Measurements from ENCODE around the gene ANXA5. TPM values are rescaled to one million over a fixed set of nuclear protein-coding genes. Genes with fewer than 3 reads are reported as not detected.

ANXA5 gene
- total RNA-seq, 1 experiment from 2014 or later = 476 TPM

DNA sequence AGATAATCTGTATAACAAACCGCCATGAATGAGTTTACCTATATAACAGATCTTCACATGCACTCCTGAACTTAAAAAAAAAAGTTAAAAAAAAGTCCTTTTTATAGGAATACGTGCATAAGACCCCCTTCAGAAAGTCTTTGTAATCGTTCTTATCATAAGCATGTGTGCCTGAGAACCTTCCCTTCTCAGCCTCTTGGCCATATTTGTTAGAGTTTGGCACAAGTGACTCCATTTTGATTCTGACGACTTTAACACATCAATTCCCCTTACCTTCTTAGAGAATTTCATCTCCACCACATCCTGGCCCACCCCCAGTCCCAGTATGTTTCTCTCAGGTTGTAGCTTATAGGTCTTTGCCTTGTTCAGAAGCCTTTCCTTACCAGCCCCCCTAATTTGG is 16.0 kb upstream of the ANXA5 start:
- CTCF ChIA-PET = interaction anchor here (0.6 to 2.4 kb wide), 9 partner anchors 9 to 111 kb away, joined by 3 to 19 read pairs (median 3); no protein-coding TSS in a partner anchor
- POLR2A ChIA-PET = interaction anchor here (0.8 to 4.2 kb wide), 5 partner anchors 13 to 20 kb away, joined by 3 to 63 read pairs (median 7); partner anchors contain the start of gene ANXA5
- TF ChIP-seq, protein P1, sequence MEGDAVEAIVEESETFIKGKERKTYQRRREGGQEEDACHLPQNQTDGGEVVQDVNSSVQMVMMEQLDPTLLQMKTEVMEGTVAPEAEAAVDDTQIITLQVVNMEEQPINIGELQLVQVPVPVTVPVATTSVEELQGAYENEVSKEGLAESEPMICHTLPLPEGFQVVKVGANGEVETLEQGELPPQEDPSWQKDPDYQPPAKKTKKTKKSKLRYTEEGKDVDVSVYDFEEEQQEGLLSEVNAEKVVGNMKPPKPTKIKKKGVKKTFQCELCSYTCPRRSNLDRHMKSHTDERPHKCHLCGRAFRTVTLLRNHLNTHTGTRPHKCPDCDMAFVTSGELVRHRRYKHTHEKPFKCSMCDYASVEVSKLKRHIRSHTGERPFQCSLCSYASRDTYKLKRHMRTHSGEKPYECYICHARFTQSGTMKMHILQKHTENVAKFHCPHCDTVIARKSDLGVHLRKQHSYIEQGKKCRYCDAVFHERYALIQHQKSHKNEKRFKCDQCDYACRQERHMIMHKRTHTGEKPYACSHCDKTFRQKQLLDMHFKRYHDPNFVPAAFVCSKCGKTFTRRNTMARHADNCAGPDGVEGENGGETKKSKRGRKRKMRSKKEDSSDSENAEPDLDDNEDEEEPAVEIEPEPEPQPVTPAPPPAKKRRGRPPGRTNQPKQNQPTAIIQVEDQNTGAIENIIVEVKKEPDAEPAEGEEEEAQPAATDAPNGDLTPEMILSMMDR (IDR thresholded peaks at IDR 0.05; ENCODE audit: unreplicated experiment) = no peak
- H3K36me3 Mint-ChIP-seq (ENCODE audit: insufficient read depth, unreplicated experiment) = no peaks in the 10 kb centered on the region
- H3K27me3 Mint-ChIP-seq (ENCODE audit: insufficient read depth, unreplicated experiment) = no peaks in the 10 kb centered on the region
- DNase-seq (ENCODE audit: unreplicated experiment) = no peak
- no TSS peak for BruUV-seq (replicated peaks)
- H3K4me1 Mint-ChIP-seq (ENCODE audit: insufficient read depth, unreplicated experiment) = peaks cover 28% of the 10 kb centered on the region
- peaks cover 8% of the 10 kb centered on the region for H3K9me3 Mint-ChIP-seq (ENCODE audit: unreplicated experiment)
- H3K4me3 Mint-ChIP-seq (ENCODE audit: unreplicated experiment) = no peak overlapping the region
- H3K27ac Mint-ChIP-seq (ENCODE audit: low read depth, unreplicated experiment) = peak overlapping the region; percentile 93
- intact Hi-C loops (cut with micrococcal nuclease) = no loop called here

DNA sequence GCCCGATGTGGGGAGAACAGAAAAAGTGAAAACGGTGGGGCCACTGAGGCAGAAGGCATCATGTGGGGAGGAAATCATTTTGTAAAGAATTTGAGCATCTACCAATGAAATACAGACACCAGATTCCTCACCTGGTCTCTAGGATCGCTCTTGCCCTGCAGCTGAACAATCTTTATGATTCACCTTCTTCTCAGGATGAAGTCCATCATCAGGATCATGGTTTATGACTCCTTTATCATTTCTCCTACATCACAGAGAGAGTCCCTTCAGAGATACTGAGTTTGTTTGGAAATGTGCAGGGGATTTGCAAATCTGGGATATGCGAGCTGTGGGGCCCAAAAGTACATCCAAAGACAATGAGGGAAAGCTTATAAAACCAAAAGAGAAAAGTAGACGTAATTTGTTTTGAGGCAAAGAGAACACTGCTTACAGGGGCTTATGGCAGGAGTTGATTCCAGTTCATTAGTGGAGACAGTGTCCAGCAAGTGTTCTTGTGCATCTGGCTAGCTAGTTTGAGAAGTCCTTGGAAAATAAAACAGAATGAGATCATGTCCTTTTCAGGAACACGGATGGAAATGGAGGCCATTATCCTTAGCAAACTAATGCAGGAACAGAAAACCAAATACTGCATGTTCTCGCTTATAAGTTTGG is 15.3 kb upstream of the ANXA5 start:
- no peaks in the 10 kb centered on the region for H3K27me3 Mint-ChIP-seq (ENCODE audit: insufficient read depth, unreplicated experiment)
- ChIA-PET CTCF (interaction anchor here (0.6 to 2.4 kb wide), 13 partner anchors 10 to 382 kb away, joined by 3 to 19 read pairs (median 3); no protein-coding TSS in a partner anchor), POLR2A (interaction anchor here (0.6 to 4.2 kb wide), 9 partner anchors 10 to 1052 kb away, joined by 3 to 63 read pairs (median 5); partner anchors contain the start of genes ANXA5 and EXOSC9)
- TF ChIP-seq, protein P1 (IDR thresholded peaks at IDR 0.05; ENCODE audit: unreplicated experiment) = no peak
- BruUV-seq (replicated peaks) = no TSS peak
- no peaks in the 10 kb centered on the region for H3K36me3 Mint-ChIP-seq (ENCODE audit: insufficient read depth, unreplicated experiment)
- intact Hi-C loops (cut with micrococcal nuclease) = no loop called here
- peaks cover 24% of the 10 kb centered on the region for H3K4me1 Mint-ChIP-seq (ENCODE audit: insufficient read depth, unreplicated experiment)
- DNase-seq (ENCODE audit: unreplicated experiment) = no peak
- peaks cover 8% of the 10 kb centered on the region for H3K9me3 Mint-ChIP-seq (ENCODE audit: unreplicated experiment)
- H3K4me3 Mint-ChIP-seq (ENCODE audit: unreplicated experiment) = peak overlapping the region; percentile 69
- peak overlapping the region; percentile 93 for H3K27ac Mint-ChIP-seq (ENCODE audit: low read depth, unreplicated experiment)

DNA sequence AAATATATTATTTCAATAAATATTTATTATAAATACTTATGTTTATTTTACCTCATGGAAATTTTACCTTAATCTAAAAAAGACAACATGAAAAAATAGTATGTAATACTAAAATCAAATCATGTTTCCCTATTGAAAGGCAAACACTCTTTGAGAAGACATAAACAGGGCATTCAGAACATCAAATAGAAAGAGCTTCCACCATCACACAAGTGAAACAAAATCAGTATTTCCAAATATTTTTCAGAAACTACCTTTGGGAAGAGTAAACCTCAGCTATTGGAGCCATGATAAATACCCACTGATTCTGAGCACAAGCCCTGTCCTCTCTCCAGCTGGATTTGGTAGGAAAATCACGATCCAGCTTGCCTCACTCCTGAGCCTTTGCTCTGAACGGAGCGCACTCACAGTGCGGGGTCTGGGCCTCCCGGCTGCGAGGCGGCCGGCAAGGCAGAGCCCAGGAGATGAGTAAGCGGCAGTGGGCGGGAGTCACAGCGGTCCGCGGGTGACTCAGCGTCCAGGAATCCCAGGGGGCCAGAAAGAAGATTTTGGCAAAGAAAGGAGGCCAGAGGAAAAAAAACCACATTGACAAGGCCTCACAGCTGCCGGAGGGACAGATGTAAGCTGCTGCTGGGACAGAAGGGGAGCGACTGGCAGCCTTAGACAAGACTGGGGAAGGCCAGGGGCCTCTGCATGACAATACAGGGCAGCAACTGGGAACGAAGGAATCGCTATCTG is 14.7 kb upstream of the ANXA5 start:
- Mint-ChIP-seq H3K9me3 (ENCODE audit: unreplicated experiment) (peaks cover 8% of the 10 kb centered on the region), H3K27me3 (ENCODE audit: insufficient read depth, unreplicated experiment) (no peaks in the 10 kb centered on the region), H3K4me3 (ENCODE audit: unreplicated experiment) (peak overlapping the region; percentile 69), H3K27ac (ENCODE audit: low read depth, unreplicated experiment) (peak overlapping the region; percentile 93), H3K4me1 (ENCODE audit: insufficient read depth, unreplicated experiment) (peaks cover 31% of the 10 kb centered on the region), H3K36me3 (ENCODE audit: insufficient read depth, unreplicated experiment) (no peaks in the 10 kb centered on the region)
- BruUV-seq (replicated peaks) = TSS peak; percentile 96
- ChIA-PET POLR2A (interaction anchor here (0.6 to 4.2 kb wide), 9 partner anchors 10 to 1052 kb away, joined by 3 to 63 read pairs (median 5); partner anchors contain the start of genes ANXA5 and EXOSC9), CTCF (interaction anchor here (0.6 to 2.4 kb wide), 9 partner anchors 12 to 351 kb away, joined by 3 to 19 read pairs (median 4); no protein-coding TSS in a partner anchor)
- peak; percentile 93 for DNase-seq (ENCODE audit: unreplicated experiment)
- TF ChIP-seq, protein P1 (IDR thresholded peaks at IDR 0.05; ENCODE audit: unreplicated experiment) = no peak
- intact Hi-C loops (cut with micrococcal nuclease) = no loop called here

Measured in MCF 10A (cell line).